OCI-LY1 (cell line): ENCODE measurements around the gene MAD1L1.

Experiments used
- H2AFZ ChIP-seq: fragments of 200-600 bp; sonication (generic), shearing (Covaris generic); 2 replicates; pipeline ENCODE4 v1.6.0; 2014; ENCODE audit warnings: antibody characterized with exemption, mild to moderate bottlenecking, low read length
- H3F3A ChIP-seq: fragments of 200-600 bp; sonication (generic), shearing (Covaris generic); 2 replicates; pipeline ENCODE4 v1.6.0; 2014; ENCODE audit warnings: mild to moderate bottlenecking, antibody characterized with exemption, low read length, moderate library complexity; ENCODE audit not compliant: insufficient read depth
- H3K27ac ChIP-seq: fragments of 200-600 bp; sonication (generic); 2 replicates; pipeline ENCODE4 v1.5.1; 2014; ENCODE audit warnings: low read length, mixed run types, mild to moderate bottlenecking, low read depth; ENCODE audit not compliant: poor library complexity, severe bottlenecking
- H3K27me3 ChIP-seq: fragments of 200-600 bp; sonication (generic); 2 replicates; pipeline ENCODE4 v1.6.0; 2014; ENCODE audit warnings: antibody characterized with exemption, mild to moderate bottlenecking, low read length, moderate library complexity; ENCODE audit not compliant: insufficient read depth
- H3K36me3 ChIP-seq: fragments of 200-600 bp; sonication (generic); 2 replicates; pipeline ENCODE4 v1.6.1; 2014; ENCODE audit warnings: mild to moderate bottlenecking, antibody characterized with exemption, low read length, moderate library complexity, mixed read lengths; ENCODE audit not compliant: insufficient read depth
- H3K4me1 ChIP-seq: fragments of 200-600 bp; sonication (generic); 2 replicates; pipeline ENCODE4 v1.5.1; 2014; ENCODE audit warnings: mild to moderate bottlenecking, low read length, moderate library complexity; ENCODE audit not compliant: insufficient read depth, severe bottlenecking
- H3K4me2 ChIP-seq: fragments of 200-600 bp; sonication (generic), shearing (Covaris generic); 2 replicates; pipeline ENCODE4 v1.6.1; 2014; ENCODE audit warnings: low read length
- H3K4me3 ChIP-seq: fragments of 200-600 bp; sonication (generic); 2 replicates; pipeline ENCODE4 v1.5.1; 2014; ENCODE audit warnings: low read length, low read depth, mild to moderate bottlenecking, mixed read lengths; ENCODE audit not compliant: poor library complexity, severe bottlenecking
- H3K79me2 ChIP-seq: fragments of 200-600 bp; shearing (Covaris generic); 2 replicates; pipeline ENCODE4 v1.6.1; 2016; ENCODE audit warnings: mixed run types, low read length, mixed read lengths; ENCODE audit not compliant: insufficient read depth
- H3K9ac ChIP-seq: fragments of 200-600 bp; sonication (generic), shearing (Covaris generic); 2 replicates; pipeline ENCODE4 v1.6.1; 2014; ENCODE audit warnings: mild to moderate bottlenecking, low read length, mixed read lengths
- H3K9me2 ChIP-seq: fragments of 200-600 bp; sonication (generic), shearing (Covaris generic); 2 replicates; pipeline ENCODE4 v1.6.1; 2014; ENCODE audit warnings: low read depth, mild to moderate bottlenecking, low read length, mixed read lengths
- H3K9me3 ChIP-seq: fragments of 200-600 bp; shearing (Covaris generic); 2 replicates; pipeline ENCODE4 v1.6.1; 2014; ENCODE audit warnings: low read length, mixed read lengths
- H4K20me1 ChIP-seq: fragments of 200-600 bp; sonication (generic), shearing (Covaris generic); 2 replicates; pipeline ENCODE4 v1.6.0; 2016; ENCODE audit warnings: mild to moderate bottlenecking, low read length; ENCODE audit not compliant: insufficient read depth
- EZH2 ChIP-seq: fragments of 200-600 bp; sonication (generic), shearing (Covaris generic); IDR thresholded peaks from 2 replicates; pipeline ENCODE4 v1.8.0; 2017; ENCODE audit warnings: borderline replicate concordance, mixed run types, mild to moderate bottlenecking, antibody characterized with exemption, low read length, moderate library complexity, mixed read lengths
- TF ChIP-seq, protein P1 (sequence below): fragments of 200-600 bp; sonication (generic), shearing (Covaris generic); IDR thresholded peaks from 2 replicates; pipeline ENCODE4 v1.5.1; 2017; ENCODE audit warnings: mild to moderate bottlenecking, antibody characterized with exemption, low read length, moderate library complexity, mixed read lengths

Gene MAD1L1

GRCh38 chr7:2000746-2001321, 231.9 kb downstream of the MAD1L1 start:
- peaks cover 8% of the 10 kb centered on the region for H3K4me1 ChIP-seq
- no peaks in the 10 kb centered on the region for H3F3A ChIP-seq
- H3K9ac ChIP-seq: no peak overlapping the region
- no peak overlapping the region for H2AFZ ChIP-seq
- no peak overlapping the region for H3K27ac ChIP-seq
- no peak for TF ChIP-seq EZH2
- TF ChIP-seq, protein P1, sequence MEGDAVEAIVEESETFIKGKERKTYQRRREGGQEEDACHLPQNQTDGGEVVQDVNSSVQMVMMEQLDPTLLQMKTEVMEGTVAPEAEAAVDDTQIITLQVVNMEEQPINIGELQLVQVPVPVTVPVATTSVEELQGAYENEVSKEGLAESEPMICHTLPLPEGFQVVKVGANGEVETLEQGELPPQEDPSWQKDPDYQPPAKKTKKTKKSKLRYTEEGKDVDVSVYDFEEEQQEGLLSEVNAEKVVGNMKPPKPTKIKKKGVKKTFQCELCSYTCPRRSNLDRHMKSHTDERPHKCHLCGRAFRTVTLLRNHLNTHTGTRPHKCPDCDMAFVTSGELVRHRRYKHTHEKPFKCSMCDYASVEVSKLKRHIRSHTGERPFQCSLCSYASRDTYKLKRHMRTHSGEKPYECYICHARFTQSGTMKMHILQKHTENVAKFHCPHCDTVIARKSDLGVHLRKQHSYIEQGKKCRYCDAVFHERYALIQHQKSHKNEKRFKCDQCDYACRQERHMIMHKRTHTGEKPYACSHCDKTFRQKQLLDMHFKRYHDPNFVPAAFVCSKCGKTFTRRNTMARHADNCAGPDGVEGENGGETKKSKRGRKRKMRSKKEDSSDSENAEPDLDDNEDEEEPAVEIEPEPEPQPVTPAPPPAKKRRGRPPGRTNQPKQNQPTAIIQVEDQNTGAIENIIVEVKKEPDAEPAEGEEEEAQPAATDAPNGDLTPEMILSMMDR: no peak
- H3K4me3 ChIP-seq: no peak overlapping the region
- no peak overlapping the region for H3K4me2 ChIP-seq
- no peaks in the 10 kb centered on the region for H3K79me2 ChIP-seq
- H4K20me1 ChIP-seq: no peaks in the 10 kb centered on the region
- no peaks in the 10 kb centered on the region for H3K9me3 ChIP-seq
- H3K27me3 ChIP-seq: no peaks in the 10 kb centered on the region
- peaks cover 9% of the 10 kb centered on the region; the same call in 1 of the 2 replicates for H3K36me3 ChIP-seq
- H3K9me2 ChIP-seq: no peaks in the 10 kb centered on the region

- no peak overlapping the region for H3K4me2 ChIP-seq
These were observed 232.5 kb downstream of the MAD1L1 start for GRCh38 chr7:2000153-2000687.

DNA sequence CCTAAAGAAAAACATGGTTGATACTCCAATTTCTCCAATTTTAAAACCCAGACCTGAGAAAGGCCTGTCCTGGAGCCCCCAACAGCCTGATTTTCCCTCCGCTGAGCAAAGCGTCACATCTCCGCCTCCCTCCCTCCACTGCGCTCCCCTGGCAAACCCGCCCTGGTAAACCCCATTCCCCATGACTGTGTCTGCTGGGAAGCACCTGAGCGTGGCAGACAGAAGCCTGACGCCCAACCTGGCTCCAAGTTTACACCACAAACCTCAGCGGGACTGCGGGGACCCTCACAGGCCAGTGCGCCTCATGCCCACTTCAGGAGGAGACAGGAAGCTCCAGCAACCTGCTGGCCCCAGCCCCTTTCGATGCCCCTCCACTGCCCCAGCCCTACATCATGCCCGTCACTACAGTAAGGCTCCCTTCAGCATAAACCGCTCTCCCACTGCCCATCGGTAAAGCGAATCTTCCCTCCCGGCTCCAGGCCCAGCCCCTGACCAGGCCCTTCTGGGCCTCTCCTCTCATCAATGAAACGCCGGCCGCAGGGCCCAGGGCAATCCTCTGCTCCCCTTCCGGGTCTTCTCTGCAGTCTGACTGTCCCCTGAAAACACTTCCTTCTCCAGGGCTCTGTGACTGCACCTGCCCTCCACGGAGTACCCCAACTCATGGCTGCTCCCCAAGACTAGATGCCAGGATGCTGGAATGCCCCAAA, 233.3 kb downstream of the MAD1L1 start:
- Histone ChIP-seq H3F3A (no peaks in the 10 kb centered on the region), H3K27ac (no peak overlapping the region), H3K79me2 (no peaks in the 10 kb centered on the region), H3K36me3 (peaks cover 5% of the 10 kb centered on the region; the same call in 1 of the 2 replicates), H3K4me1 (peaks cover 1% of the 10 kb centered on the region), H3K4me2 (no peak overlapping the region), H3K9me3 (no peaks in the 10 kb centered on the region), H3K4me3 (no peak overlapping the region), H2AFZ (no peak overlapping the region), H3K9ac (no peak overlapping the region), H4K20me1 (no peaks in the 10 kb centered on the region), H3K9me2 (no peaks in the 10 kb centered on the region), H3K27me3 (no peaks in the 10 kb centered on the region)
- TF ChIP-seq, protein P1: no peak
- TF ChIP-seq EZH2: no peak

More at GRCh38 chr7:2000153-2000687, 232.5 kb downstream of the MAD1L1 start:
- H3K9me3 ChIP-seq: no peaks in the 10 kb centered on the region
- no peak overlapping the region for H3K4me3 ChIP-seq
- no peaks in the 10 kb centered on the region for H3F3A ChIP-seq
- TF ChIP-seq, protein P1: no peak
- no peak for TF ChIP-seq EZH2
- no peak overlapping the region for H3K9ac ChIP-seq
- H3K27me3 ChIP-seq: no peaks in the 10 kb centered on the region
- H4K20me1 ChIP-seq: no peaks in the 10 kb centered on the region
- no peaks in the 10 kb centered on the region for H3K9me2 ChIP-seq
- no peaks in the 10 kb centered on the region for H3K79me2 ChIP-seq
- no peak overlapping the region for H2AFZ ChIP-seq
- peaks cover 2% of the 10 kb centered on the region for H3K4me1 ChIP-seq
- H3K27ac ChIP-seq: no peak overlapping the region
- peaks cover 9% of the 10 kb centered on the region; the same call in 1 of the 2 replicates for H3K36me3 ChIP-seq
